Measurements from ENCODE around the gene PPP2R5C.

The PPP2R5C gene

GRCh38 chr14:101774814-101775213 is 13.3 kb downstream of the PPP2R5C start:
- Mint-ChIP-seq H3K36me3 (ENCODE audit: low read depth) (peaks cover 9% of the 10 kb centered on the region), H3K27ac (no peak overlapping the region), H3K27me3 (no peaks in the 10 kb centered on the region), H3K4me3 (no peak overlapping the region), H3K9me3 (no peaks in the 10 kb centered on the region), H3K4me1 (peaks cover 28% of the 10 kb centered on the region)
- ATAC-seq (no peak), DNase-seq (no peak)

- Mint-ChIP-seq H3K4me1 (peaks cover 38% of the 10 kb centered on the region), H3K27ac (no peak overlapping the region), H3K9me3 (no peaks in the 10 kb centered on the region), H3K36me3 (ENCODE audit: low read depth) (peaks cover 9% of the 10 kb centered on the region), H3K4me3 (no peak overlapping the region), H3K27me3 (no peaks in the 10 kb centered on the region)
- DNase-seq = no peak
- ATAC-seq = no peak
Observed at GRCh38 chr14:101775826-101776225, 14.3 kb downstream of the PPP2R5C start.

DNA sequence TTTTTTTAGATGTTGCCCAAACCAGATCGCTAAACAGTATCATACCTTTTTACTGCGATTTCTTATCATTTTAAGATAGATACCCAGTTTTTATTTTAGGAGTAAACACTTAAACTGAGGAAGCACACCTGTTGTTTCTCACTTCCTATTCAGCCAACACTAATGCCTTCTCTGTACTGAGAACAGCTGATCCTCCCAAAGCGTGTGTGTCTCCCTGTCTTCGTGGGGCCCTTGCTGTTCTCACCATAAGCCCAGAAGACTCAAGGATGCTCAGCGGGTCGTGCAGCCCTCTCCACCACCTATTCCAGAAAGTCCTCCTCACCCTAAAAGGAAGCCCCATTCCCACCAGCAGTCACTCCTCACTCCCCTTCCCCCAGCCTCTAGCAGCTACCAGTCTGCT is 14.8 kb downstream of the PPP2R5C start:
- Mint-ChIP-seq H3K36me3 (ENCODE audit: low read depth) (peaks cover 9% of the 10 kb centered on the region), H3K9me3 (no peaks in the 10 kb centered on the region), H3K27me3 (no peaks in the 10 kb centered on the region), H3K4me1 (peaks cover 37% of the 10 kb centered on the region), H3K27ac (no peak overlapping the region), H3K4me3 (no peak overlapping the region)
- DNase-seq (no peak), ATAC-seq (no peak)

- H3K27me3 Mint-ChIP-seq = no peaks in the 10 kb centered on the region
- ATAC-seq = no peak
- H3K4me3 Mint-ChIP-seq = peak overlapping the region; percentile 59
- no peak overlapping the region for H3K27ac Mint-ChIP-seq
- H3K9me3 Mint-ChIP-seq = no peaks in the 10 kb centered on the region
- H3K36me3 Mint-ChIP-seq (ENCODE audit: low read depth) = peaks cover 12% of the 10 kb centered on the region
- peaks cover 32% of the 10 kb centered on the region for H3K4me1 Mint-ChIP-seq
- no peak for DNase-seq
Observed at GRCh38 chr14:101780390-101780789, 18.9 kb downstream of the PPP2R5C start.

GRCh38 chr14:101780887-101781239 is 19.4 kb downstream of the PPP2R5C start:
- H3K36me3 Mint-ChIP-seq (ENCODE audit: low read depth) = peaks cover 12% of the 10 kb centered on the region
- H3K4me1 Mint-ChIP-seq = peaks cover 30% of the 10 kb centered on the region
- no peak for DNase-seq
- peak overlapping the region; percentile 59 for H3K4me3 Mint-ChIP-seq
- peak; percentile 24 for ATAC-seq
- no peaks in the 10 kb centered on the region for H3K9me3 Mint-ChIP-seq
- no peaks in the 10 kb centered on the region for H3K27me3 Mint-ChIP-seq
- no peak overlapping the region for H3K27ac Mint-ChIP-seq

DNA sequence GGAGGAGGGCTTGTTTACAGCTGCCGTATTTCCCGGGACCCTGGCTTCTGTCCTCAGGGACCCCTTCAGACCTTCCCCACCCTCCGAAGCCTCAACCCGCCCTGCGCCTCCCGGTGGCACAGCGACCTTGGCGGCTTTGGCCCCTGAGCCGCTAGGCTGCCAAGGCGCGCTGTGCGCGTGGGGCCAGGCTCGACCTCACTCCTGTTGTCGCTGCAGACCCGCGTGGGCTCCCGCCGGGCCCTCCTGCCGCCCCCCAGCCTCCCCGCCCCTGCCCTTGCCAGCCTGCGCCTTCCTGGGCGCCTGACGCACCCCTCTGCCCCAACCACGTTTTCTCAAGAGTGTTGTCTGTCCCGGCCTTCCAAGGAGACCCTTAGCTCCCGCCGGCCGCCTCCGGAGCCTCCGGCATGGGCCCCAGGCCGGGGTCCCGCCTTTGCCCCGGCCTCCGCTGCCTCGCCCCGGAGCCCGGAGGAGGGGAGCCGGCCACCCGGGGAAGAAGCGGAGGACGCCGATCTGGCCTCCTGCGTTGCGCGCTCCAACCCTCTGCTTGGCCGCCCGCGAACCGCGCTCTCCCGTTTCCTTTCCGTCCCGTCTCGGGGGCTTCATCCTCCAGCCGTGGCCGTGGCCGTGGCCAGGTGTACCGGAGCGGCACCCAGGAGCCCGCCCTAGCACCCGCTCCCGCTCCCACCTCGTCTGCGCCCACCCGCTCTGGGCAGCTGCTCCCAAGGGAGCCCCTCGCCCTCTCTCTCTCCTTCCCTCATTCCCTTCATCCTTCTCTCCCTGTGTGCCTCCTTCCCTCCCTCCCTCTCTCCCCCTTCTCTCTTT is 19.9 kb downstream of the PPP2R5C start:
- Mint-ChIP-seq H3K4me3 (peak overlapping the region; percentile 74), H3K27ac (peak overlapping the region; percentile 52), H3K36me3 (ENCODE audit: low read depth) (peaks cover 12% of the 10 kb centered on the region), H3K4me1 (peaks cover 26% of the 10 kb centered on the region), H3K9me3 (no peaks in the 10 kb centered on the region), H3K27me3 (no peaks in the 10 kb centered on the region)
- ATAC-seq = peak; percentile 70
- peak; percentile 47 for DNase-seq

DNA sequence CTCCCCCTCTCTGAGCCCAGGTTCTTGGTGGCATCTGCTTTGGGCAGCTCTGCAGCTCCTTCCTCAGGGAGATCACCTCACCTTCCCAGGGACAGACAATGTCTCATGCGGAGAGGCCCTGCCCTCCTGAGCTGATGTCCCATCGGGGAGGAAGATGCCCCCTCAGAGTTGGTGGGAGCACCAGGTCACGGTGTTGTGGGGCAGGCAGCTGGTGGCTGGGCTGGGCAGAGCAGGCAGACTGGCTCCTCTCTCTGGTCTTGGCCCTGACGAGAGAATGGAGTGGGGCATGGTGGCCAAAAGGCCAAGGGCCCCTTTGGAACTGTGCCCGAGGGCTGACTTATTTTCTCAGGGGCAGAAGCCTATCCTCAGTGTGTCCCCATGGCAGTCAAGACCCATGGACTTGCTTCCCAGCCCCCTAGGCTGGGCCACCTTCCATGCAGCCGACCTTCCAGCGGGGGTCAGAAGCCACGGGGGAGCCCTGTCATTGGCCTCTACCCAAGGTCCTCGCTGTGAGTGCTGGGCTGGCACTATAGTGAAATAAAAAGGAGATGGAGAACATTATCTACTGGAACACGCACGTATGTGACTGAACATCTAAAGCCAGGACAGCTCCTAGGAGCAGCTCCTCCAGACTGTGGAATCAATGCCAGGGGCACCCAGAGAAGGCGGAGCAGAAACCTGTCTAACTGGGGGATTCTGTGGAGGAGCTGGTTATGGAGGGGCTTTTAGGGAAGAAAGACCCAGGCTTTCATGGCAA is 21.9 kb downstream of the PPP2R5C start:
- peak overlapping the region; percentile 26 for H3K4me3 Mint-ChIP-seq
- no peaks in the 10 kb centered on the region for H3K9me3 Mint-ChIP-seq
- no peaks in the 10 kb centered on the region for H3K27me3 Mint-ChIP-seq
- ATAC-seq (no peak), DNase-seq (no peak)
- H3K36me3 Mint-ChIP-seq (ENCODE audit: low read depth) = peaks cover 3% of the 10 kb centered on the region
- H3K4me1 Mint-ChIP-seq = peaks cover 18% of the 10 kb centered on the region
- no peak overlapping the region for H3K27ac Mint-ChIP-seq

GRCh38 chr14:101784631-101785030 is 23.1 kb downstream of the PPP2R5C start:
- DNase-seq (no peak), ATAC-seq (no peak)
- Mint-ChIP-seq H3K4me3 (no peak overlapping the region), H3K9me3 (no peaks in the 10 kb centered on the region), H3K27ac (no peak overlapping the region), H3K36me3 (ENCODE audit: low read depth) (peaks cover 3% of the 10 kb centered on the region), H3K4me1 (peaks cover 15% of the 10 kb centered on the region), H3K27me3 (no peaks in the 10 kb centered on the region)

- Mint-ChIP-seq H3K9me3 (no peaks in the 10 kb centered on the region), H3K36me3 (ENCODE audit: low read depth) (peaks cover 3% of the 10 kb centered on the region), H3K4me1 (peaks cover 33% of the 10 kb centered on the region), H3K27me3 (no peaks in the 10 kb centered on the region), H3K27ac (no peak overlapping the region), H3K4me3 (no peak overlapping the region)
- DNase-seq (no peak), ATAC-seq (no peak)
Observed at GRCh38 chr14:101788016-101788635, 26.6 kb downstream of the PPP2R5C start.

DNA sequence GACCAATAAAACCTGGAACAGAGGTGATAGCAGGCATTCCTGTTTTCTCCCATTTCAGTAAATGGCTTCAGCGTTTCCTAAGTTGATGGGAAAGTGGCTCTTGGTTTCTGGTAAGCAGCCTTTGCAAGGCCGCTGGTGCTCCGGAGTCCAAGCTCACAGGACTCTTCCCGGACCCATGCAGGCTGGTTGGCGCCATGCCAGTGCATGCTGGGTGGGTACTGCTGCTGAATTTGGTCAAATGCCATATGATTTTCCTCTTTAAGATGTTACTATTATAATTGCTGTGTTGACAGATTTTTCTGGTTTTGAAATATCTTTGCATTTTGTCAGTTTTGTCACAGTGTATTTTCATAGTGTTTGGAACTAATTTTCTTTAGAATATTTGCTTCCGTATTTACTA is 27.7 kb downstream of the PPP2R5C start:
- H3K4me1 Mint-ChIP-seq = peaks cover 35% of the 10 kb centered on the region
- H3K4me3 Mint-ChIP-seq = no peak overlapping the region
- H3K27ac Mint-ChIP-seq = no peak overlapping the region
- DNase-seq (no peak), ATAC-seq (no peak)
- H3K36me3 Mint-ChIP-seq (ENCODE audit: low read depth) = peaks cover 5% of the 10 kb centered on the region
- no peaks in the 10 kb centered on the region for H3K27me3 Mint-ChIP-seq
- peaks cover 4% of the 10 kb centered on the region for H3K9me3 Mint-ChIP-seq

DNA sequence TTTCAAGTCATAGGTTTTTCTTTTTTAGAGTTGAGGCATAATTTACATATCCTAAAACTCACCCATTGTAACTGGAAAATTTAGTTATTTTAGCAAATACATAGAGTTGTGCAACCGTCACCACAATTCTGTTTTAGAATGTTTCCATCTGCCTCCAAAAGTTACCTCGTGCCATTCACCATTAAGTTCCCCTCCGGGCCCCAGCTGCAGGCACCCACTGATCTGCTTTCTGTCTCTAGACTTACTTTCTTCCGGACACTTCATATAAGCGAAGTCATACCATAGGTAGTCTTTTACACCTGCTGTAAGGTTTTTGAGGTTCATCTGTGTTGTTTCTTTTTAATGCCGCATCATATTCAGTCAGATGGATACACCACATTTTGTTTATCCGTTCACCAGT is 28.7 kb downstream of the PPP2R5C start:
- H3K27ac Mint-ChIP-seq = no peak overlapping the region
- no peaks in the 10 kb centered on the region for H3K27me3 Mint-ChIP-seq
- H3K9me3 Mint-ChIP-seq = peaks cover 4% of the 10 kb centered on the region
- DNase-seq (no peak), ATAC-seq (no peak)
- no peak overlapping the region for H3K4me3 Mint-ChIP-seq
- H3K4me1 Mint-ChIP-seq = peaks cover 34% of the 10 kb centered on the region
- H3K36me3 Mint-ChIP-seq (ENCODE audit: low read depth) = peaks cover 4% of the 10 kb centered on the region

DNA sequence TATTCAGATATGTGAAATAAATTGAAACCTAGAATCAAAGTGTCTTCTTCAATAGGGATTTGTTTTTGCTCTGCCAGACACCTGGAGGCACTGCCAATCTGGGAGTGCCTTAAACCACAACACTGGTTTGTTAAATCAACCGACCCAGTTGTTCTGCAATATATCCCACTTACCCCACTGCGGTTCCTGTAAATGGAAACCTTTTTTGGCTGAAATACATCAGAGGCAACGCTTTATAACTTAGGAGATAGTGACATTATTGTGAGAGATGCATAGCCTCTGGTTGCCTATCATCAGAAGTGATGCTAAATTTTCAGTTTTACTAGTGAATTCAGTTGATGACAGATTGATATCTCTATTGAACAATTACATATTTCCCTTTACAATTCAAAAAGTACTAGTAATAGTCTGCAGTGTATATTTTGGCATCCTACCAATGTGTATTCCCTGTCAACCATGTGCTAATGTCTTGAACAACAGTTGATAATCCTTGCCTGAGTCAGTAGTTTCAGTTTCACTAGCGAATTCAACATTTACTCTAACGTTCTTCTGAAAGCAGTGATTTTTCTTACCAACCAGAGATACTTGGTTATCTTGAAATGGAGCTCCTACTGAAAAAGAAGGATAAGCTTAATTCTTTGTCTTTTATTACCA is 30.5 kb downstream of the PPP2R5C start:
- ATAC-seq = peak; percentile 40
- Mint-ChIP-seq H3K9me3 (peaks cover 4% of the 10 kb centered on the region), H3K4me1 (peaks cover 34% of the 10 kb centered on the region), H3K27me3 (no peaks in the 10 kb centered on the region), H3K36me3 (ENCODE audit: low read depth) (peaks cover 4% of the 10 kb centered on the region), H3K4me3 (peak overlapping the region; percentile 45), H3K27ac (peak overlapping the region; percentile 74)
- DNase-seq = no peak

- peaks cover 4% of the 10 kb centered on the region for H3K9me3 Mint-ChIP-seq
- H3K4me3 Mint-ChIP-seq = no peak overlapping the region
- H3K4me1 Mint-ChIP-seq = peaks cover 24% of the 10 kb centered on the region
- H3K36me3 Mint-ChIP-seq (ENCODE audit: low read depth) = peaks cover 4% of the 10 kb centered on the region
- ATAC-seq (no peak), DNase-seq (no peak)
- H3K27ac Mint-ChIP-seq = no peak overlapping the region
- no peaks in the 10 kb centered on the region for H3K27me3 Mint-ChIP-seq
Observed at GRCh38 chr14:101796016-101796415, 34.5 kb downstream of the PPP2R5C start.

- Mint-ChIP-seq H3K4me1 (peaks cover 19% of the 10 kb centered on the region), H3K36me3 (ENCODE audit: low read depth) (peaks cover 4% of the 10 kb centered on the region), H3K27ac (no peak overlapping the region), H3K4me3 (no peak overlapping the region), H3K27me3 (no peaks in the 10 kb centered on the region), H3K9me3 (peaks cover 4% of the 10 kb centered on the region)
- DNase-seq (no peak), ATAC-seq (no peak)
Observed at GRCh38 chr14:101796479-101796878, 35.0 kb downstream of the PPP2R5C start.
